HG03571 (cell line): ENCODE results near the gene STXBP5.

Source experiments
- ATAC-seq: cut with Tn5 transposase; IDR thresholded peaks from one replicate; pipeline ENCODE4 v1.9.1; 2021; ENCODE audit not compliant: unreplicated experiment

STXBP5 gene

DNA sequence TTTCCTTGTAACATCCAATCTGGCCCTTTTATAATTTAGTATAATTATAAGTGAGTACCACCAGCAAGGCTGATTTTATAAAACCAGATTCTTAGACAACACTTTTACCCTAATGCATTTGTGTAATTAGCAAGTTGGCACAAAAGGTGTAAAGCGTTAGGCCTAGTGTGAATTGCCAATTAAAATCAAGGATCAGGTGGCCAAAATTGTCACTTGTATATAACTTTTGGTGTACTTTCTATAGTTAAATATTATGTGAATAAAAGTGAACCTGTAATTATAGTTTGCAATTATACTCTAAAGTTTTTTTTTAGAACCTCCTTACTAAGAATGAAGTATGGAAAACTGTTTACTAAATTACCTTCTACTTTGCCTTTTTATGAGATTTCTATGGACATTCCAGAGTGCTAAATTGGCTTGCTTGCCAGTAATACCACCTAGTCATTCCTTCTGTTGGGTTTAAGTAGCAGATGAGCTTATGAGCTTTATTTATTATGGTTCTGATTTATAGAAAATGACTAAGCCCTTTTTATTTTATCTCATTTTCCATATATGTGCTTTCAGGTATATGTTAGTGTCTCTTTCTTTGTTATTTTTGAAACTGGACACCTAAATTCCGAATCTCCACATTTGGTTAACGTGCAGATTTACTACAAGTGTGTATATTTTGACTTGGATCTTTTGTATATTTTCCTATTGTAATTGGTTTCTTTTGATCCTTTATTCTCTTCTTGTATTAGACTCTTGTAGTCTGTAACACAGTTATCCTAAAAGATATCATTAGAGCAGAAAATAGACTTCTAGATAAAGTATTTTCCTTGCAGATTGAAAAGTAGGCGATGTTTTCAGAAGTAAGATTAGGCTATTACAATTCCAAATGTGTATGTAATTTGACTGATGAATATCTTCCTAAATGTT is 3.9 kb downstream of the STXBP5 start:
- ATAC-seq = no peak

DNA sequence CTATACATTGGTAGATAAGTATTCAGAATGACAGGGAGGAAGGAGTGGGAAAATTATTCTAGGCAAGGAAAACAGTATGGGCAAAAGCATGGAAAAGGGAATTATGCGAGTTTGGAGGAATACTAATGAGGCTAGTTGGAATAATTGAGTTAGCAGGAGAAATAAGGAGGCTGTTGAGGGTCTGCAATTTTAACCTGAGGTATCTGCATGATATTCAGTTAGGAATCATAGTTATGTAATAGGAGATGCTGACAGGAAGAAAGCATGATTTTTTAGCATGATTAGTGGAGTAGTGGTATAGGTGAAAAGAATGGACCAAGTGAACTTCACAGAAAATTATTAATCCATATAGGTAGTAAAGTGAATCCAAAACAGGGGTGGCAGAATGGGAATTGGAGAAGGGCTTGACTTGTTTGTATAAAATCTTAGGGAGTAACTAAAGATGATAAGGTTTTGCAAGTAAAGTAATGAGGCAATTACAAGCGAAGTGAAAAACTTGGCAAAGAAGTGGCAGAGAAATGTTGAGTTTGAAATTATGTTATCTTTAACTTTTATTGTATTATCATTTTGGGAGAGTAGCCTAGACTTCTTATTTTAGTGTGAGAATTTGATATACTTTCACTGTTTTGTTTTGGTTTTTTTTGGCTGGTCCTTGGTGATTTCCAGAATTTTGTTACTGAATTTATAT is 5.7 kb downstream of the STXBP5 start:
- ATAC-seq = no peak

DNA sequence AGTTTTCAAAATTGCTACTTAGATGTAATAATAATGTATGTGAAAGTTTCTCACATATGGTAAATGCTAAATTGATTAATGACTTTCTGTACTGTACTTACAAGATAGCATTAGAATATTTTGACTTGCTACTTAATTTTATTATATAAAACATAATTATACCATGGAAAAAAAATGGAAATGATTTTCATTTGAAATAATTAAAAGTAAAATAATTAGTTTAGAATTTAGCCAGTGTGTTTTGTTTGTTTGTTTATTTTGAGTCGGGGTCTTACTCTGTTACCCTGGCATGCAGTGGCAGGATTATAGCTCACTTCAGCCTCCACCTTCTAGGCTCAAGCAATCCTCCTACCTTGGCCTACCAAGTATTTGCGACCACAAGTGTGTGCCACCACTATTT is 7.1 kb downstream of the STXBP5 start:
- no peak for ATAC-seq

DNA sequence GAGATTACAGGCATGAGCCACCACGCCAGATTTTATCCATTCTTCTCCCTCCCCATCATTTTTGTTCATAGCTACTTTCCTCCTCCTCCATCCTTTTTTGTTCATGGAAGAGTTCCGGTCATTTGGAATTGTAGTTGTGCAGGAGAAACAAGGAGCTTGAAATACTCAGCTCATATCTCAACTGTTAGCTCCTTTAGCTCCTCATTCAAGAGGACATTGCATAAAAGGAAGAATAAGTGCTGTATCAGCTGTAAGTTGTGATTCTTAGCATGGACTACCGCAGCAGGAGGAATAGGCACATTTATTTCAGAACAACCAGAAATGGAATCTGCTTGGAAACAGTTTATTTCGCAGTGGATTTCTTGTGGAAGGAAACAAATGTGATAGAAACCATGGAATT is 7.6 kb downstream of the STXBP5 start:
- ATAC-seq = no peak

DNA sequence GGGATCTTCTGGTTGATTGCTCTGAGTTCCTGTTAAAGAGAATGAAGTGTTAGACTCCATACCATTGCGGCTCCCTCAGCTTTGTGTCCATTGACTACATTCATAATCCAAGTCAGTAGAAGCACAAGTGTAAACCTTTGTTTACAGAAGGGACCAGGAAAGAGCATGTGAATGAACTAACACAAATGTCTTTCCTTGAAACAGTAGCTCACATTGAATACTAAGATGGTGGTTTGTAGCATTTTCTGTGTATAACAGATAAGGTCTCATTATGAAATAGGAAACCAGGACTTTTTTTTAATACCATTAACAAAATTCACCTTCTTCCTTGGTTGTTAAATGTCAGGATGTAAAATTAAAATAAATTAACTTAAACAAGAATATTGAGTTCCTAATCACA is 8.4 kb downstream of the STXBP5 start:
- ATAC-seq = no peak

DNA sequence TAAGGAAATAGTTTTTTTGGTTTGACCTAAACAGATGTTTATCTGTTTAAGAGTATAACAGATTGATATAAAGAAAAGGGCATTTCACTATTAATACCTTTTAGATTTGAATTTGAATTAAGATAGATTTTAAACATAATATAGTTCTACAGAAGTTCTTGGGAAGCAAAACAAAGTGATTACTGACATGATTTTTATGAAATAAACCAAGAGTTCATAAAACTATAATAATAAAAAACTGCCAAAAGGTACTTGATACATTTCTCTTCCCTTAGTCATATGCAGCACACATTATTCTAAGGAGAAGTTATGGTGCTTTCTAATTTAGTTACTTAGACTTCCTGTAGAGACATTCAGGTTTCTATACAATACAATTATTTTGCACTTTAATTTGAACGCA is 9.6 kb downstream of the STXBP5 start:
- no peak for ATAC-seq

DNA sequence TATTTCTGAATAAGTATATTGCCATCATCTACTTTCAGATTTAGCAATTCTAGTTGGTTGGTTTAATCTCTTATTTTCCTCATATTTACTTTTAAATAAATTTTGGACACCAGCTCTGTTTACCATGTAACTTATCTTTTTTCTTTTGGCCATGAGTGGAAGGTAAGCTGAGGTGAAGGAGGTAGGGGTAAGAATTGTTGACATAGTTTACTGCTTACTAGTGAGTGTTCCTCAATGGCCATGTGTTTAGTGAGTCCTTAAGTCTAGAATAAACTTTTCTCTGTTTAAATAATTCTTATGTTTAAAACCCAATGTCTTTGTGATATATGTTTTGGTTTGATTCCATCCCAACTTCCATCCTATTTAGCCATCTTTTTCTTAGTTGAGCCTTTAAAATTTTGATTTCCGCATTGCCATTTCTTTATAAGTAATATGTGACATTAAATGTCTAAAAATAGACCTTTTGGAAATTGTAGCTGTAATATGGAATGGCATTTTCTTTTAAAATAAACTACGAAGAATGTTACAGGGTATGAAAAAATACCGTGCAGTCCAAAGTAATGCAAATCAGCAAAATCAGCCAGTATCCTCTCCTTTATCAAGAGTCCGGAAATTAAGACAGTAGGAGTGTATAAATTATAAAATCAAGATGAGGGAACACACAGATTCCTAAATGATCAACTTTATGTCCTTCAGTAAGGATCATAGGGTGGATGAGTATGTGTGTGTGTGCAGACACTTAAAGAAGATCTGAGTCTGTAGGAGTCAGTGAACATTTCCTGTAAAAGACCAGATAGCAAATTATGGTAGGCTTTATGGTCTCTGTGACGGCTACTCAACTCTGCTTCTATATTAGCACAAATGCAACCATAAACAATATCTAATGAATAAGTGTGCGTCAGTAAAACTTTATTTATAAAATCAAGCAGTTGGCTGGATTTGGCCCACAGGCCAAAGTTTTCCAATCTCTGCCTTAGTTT is 10.3 kb downstream of the STXBP5 start:
- no peak for ATAC-seq

DNA sequence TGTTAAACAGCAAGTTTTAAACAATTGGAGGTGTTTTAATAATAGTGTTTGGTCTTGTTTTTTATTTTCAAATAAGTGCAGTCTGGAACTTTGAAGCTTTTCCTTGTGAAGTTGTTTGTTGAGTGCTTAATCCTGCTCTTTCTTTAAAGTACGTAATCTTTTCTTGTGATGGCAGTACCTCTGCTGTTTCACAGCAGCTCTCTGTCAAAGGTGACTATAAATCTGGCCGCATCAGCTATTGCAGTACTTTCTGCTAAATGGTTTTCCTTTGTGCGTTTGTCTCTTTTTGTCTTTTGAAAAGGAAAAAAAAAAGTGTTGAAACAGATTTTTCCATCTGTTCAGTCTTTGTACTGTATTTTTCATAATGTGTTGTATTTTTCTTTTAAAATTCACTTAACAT is 12.7 kb downstream of the STXBP5 start:
- ATAC-seq = no peak

DNA sequence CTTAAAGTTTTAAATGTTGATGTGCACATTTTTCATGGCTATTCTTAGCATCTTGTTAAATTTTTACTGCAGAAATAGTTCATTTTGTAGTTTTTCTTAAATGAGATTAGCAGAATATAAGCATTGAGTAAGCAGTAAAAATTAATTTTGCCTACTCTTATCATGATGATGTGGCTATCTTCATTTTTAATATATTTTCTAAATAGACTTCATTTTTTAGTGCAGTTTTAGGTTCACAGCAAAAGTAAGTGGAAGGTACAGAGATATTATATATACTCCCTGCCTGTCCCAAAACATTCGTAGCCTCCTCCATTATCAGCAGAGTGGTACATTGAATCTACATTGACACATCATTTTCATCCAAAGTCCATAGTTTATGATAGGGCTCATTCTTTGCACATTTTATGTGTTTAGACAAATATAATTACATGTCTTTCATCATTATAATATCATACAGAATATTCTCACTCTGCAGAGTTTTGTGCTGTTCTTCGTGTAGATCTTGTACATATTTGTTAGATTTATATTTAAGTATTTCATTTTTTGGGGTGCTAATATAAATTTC is 13.7 kb downstream of the STXBP5 start:
- no peak for ATAC-seq

DNA sequence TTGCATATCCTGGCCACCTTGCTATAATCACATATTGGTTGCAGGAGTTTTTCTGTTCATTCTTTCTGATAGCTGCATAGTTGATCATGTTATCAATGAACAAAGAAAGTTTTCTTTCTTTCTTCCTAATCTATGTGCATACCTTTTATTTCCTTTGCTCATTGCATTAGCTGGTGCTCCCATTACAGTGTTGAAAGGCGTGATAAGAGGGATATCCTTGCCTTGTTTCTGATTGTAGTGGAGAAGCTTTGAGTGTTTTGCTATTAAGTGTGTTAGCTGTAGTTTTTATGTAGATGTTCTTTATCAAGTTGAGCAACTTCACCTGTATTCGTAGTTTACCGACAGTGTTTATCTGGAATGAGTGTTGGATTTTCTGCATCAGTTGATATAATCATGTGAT is 14.6 kb downstream of the STXBP5 start:
- no peak for ATAC-seq

DNA sequence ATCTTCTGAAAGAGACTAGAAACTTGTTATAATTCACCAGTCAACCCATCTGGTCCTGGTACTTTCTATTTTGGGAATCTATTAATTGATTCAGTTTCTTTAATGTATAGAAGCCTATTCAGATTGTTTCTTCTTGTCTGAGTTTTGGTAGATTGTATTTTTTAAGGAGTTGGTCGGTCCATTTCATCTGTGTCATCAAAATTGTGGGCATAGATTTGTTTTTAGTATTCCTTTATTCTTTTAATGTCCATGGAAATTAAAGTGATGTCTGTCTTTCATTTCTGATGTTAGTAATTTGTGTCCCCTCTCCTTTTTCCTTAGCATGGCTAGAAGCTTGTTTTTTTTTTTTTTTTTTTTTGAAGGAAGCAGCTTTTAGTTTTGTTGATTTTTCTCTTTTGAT is 15.2 kb downstream of the STXBP5 start:
- no peak for ATAC-seq

DNA sequence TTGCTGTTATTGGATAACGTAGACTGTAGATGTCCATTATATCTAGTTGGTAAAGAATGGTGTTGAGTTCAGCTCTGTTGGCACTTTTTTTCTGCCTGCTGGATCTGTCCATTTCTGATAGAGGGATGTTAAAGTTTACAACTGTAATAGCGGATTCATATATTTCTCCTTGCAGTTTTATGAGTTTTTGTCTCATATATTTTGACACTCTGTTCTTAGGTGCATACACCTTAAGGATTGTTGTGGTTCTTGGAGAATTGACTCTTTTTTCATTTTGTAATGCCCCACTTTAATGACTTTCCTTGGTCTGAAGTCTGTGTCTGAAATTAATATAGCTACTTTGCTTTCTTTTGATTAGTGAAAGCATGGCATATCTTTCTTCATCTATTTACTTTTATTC is 16.1 kb downstream of the STXBP5 start:
- ATAC-seq = no peak

DNA sequence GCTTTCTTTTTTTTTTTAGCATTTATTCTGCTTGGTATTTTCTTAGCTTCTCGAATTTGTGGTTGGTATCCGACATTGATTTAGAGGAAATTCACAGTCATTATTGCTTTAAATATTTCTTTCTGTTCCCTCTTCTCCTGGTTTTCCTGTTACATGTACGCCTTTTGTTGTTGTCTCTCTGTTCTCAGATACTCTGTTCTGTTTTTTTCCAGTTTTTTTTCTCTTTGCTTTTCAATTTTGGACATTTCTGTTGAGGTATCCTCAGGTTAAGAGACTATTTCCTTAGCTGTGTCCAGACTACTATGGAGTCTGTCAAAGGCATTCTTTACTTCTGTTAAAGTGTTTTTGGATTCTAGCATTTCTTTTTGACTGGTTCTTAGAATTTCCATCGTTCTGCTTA is 17.5 kb downstream of the STXBP5 start:
- no peak for ATAC-seq

DNA sequence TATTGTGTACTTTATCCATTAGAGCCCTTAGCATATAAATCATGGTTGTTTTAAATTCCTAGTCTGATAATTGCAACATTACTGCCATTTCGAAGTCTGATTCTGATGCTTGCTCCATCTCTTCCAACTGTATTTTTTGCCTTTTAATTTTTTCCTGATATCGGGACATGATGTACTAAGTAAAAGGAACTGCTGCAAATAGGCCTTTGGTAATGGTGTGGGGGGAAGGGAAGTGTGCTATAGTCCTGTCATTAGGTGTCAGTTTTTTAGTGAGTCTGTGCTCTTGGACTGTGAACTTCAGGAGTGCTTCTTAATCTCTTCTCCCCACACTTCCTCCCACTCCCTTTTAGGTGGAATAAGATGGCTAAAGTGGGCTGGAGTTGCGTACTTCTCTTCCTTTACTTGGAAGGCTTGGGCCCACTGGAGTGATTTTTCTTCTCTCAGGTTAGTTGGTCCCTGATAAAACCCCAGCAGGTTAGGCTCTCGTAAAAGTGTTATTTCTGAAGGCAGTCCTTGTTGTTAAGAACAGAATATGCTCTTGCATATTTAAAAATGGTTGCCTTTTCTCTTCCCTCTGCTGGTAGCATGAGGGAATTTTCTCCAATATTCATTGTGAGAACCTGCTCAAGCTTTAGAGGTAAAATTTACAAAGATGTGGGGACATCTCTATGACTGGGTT is 18.1 kb downstream of the STXBP5 start:
- peak; percentile 63 for ATAC-seq

DNA sequence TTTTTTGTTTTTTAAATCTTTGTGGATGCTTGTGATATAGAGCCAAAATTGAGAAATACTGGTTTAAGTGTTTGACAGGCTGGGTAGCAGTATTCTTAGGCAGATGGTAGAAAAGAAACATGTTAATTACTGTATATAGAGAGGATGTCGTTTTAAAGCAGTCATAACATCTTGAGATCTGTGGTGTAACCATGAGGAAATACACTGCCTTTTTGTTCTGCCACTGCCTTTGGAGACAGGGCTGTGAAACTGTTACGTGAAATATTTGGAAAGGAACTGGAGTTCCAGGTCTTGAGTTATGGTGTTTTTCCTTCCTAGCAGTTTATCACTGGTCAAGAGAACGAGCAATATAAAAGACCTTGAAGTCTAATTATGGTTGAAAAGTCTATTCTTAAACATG is 19.5 kb downstream of the STXBP5 start:
- no peak for ATAC-seq

DNA sequence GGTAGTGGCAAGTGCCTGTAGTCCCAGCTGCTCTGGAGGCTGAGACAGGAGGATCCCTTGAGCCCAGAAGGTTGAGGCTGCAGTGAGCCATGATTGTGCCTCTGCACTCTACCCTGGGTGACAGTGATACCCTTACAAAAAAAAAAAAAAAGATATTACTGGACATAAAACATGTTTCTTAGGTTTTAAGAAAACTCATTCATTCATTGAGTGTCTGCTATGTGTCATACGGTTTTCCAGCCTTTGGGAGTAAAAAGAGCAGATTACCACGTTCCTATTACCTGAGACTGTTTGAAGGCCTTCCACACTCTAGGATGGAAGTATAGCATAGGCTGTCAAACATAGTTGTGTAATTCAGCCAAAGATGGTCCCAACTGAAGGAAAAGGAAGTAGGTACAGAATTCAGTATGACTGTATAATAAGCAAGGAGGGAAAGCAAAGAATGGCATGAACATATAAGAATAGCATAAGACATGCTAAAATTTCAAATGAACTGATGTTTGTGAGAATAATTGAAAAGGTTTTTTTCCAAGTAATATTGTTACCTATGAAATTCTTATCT is 22.0 kb downstream of the STXBP5 start:
- ATAC-seq = no peak

DNA sequence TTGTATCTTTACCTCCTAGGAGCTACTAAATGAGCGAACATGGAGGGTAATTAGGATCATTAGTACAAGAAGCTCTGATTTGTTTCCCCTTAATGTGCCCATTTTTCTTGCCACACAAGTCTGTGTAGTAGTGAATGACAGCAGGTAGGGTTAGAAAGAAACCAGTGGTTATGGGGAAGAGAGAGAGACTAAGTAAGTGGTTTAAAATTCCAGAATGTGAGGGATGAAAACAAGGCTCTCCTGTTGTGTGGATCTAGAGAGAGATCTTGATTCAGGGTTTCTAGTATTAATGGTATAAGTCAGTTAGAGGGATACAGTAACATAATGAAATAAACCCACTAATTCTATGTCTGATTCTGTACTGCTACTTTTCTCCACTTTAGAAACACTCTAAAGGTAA is 22.7 kb downstream of the STXBP5 start:
- ATAC-seq = no peak

DNA sequence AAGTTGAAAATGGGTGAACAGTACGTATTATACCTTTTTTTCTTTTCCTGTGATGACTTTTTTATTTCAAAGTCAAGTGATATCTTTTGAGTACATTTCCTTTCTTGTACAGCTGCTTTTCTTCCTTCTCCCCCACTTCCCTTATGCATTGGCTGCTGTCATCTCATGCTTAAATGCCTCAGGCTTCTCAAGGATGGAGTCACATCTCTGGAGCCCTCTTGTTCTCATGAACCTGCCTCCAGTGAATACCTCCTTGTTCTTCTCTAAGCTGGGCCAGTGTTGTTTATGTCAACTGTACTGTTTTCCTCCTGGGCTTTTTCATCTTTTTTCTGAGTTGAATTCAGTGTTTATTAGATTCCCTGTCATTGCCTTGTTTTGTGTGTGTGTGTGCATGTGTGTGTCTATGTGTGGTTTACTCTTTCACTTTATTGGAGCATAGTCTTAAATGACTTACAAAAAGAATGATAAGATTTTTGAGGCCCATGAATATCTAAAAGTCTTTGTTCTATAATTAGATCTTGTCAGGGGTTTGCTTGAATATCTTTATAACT is 23.6 kb downstream of the STXBP5 start:
- ATAC-seq = no peak

DNA sequence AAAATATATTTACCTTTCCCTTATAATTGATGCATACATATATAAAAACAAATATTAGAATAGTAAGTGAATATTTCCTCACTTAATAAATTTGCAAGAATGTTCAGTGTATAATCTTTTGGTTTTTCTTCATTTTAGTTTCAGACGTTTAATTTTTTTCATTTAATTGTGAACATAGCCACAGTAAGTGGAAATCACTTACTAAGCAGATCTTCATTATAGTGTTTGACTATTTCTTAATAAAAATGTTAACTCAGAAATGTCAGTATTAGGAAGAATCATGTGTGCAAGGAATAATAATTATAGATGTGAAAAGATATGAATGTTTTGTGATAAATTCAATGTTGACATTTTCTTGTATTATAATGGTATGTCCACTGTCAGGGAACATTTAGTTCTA is 27.4 kb downstream of the STXBP5 start:
- ATAC-seq = no peak

DNA sequence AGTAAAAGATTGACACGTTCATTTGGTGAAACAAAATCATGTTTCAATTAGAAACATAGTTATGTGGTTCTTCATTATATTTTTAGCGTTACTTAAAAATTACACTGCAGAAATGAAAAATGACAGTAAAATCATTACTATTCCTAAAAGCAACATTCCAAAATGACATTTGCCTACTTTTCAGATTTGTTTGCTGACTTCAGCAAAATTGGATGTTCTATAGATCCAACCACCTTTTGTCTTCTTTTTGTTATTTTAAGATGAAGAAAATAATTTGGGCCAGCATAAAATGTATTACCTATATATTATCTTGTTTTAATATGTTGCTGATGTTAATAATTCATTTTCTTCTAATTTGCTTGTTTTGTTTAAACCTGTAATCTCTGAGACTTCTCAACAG is 30.5 kb downstream of the STXBP5 start:
- ATAC-seq = no peak
